ENCODE data around the gene MID2. TPM values are rescaled to one million over a fixed set of nuclear protein-coding genes. Genes with fewer than 3 reads are reported as not detected.
"Not testable (repeated sequence)": the region's sequence is repeated elsewhere in the genome, so short reads cannot be mapped to it uniquely, and the experiment has no call there.

Gene MID2
- total RNA-seq, 1 donor from 2014 or later: 37.1 TPM

DNA sequence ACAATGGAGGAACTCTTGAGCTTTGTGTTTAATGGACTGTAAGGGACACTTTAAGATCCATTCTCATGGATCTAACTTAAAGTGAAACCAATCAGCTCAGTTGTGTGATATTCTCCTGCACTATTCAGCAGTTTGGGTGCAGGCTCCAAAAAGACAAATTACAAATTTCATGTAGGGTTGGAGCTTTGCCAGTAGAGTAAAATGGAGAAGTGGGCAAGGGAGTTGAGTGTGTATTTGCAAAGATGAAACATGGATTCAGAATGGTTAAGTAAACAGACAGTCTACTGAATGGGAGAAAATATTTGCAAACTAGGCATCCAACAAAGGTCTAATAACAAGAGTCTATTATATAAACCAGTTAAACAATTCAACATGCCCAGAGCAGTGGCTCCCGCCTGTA is 21.2 kb upstream of the MID2 start:
- Histone ChIP-seq H3K36me3 (no peaks in the 10 kb centered on the region), H3K27me3 (no peaks in the 10 kb centered on the region), H3K9me3 (peaks cover 5 to 22% of the 10 kb centered on the region in 2 donors), H3K27ac (no peak overlapping the region), H3K4me3 (no peak overlapping the region), H3K4me1 (no peaks in the 10 kb centered on the region)
- TF ChIP-seq, protein P1, sequence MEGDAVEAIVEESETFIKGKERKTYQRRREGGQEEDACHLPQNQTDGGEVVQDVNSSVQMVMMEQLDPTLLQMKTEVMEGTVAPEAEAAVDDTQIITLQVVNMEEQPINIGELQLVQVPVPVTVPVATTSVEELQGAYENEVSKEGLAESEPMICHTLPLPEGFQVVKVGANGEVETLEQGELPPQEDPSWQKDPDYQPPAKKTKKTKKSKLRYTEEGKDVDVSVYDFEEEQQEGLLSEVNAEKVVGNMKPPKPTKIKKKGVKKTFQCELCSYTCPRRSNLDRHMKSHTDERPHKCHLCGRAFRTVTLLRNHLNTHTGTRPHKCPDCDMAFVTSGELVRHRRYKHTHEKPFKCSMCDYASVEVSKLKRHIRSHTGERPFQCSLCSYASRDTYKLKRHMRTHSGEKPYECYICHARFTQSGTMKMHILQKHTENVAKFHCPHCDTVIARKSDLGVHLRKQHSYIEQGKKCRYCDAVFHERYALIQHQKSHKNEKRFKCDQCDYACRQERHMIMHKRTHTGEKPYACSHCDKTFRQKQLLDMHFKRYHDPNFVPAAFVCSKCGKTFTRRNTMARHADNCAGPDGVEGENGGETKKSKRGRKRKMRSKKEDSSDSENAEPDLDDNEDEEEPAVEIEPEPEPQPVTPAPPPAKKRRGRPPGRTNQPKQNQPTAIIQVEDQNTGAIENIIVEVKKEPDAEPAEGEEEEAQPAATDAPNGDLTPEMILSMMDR (IDR thresholded peaks at IDR 0.05): no peak
- DNase-seq (ENCODE audit: low spot score in 2 of 2): no peak
- intact Hi-C loops (cut with DNase I): no loop called here

- H3K4me1 ChIP-seq: no peaks in the 10 kb centered on the region
- no peak for DNase-seq (ENCODE audit: low spot score in 2 of 2)
- H3K36me3 ChIP-seq: no peaks in the 10 kb centered on the region
- H3K4me3 ChIP-seq: no peak overlapping the region
- no peaks in the 10 kb centered on the region for H3K27me3 ChIP-seq
- intact Hi-C loops (cut with DNase I): no loop called here
- H3K27ac ChIP-seq: no peak overlapping the region
- peaks cover 5 to 22% of the 10 kb centered on the region in 2 donors for H3K9me3 ChIP-seq
- TF ChIP-seq, protein P1 (IDR thresholded peaks at IDR 0.05): no peak
These were observed 20.5 kb upstream of the MID2 start for GRCh38 chrX:107805179-107805578.

GRCh38 chrX:107810053-107810452 is 15.6 kb upstream of the MID2 start:
- H3K4me1 ChIP-seq; H3K9me3 ChIP-seq; H3K27me3 ChIP-seq; H3K4me3 ChIP-seq; H3K36me3 ChIP-seq; H3K27ac ChIP-seq; DNase-seq (ENCODE audit: low spot score in 2 of 2); intact Hi-C loops (cut with DNase I): not testable (repeated sequence)

GRCh38 chrX:107818900-107819521 is 6.7 kb upstream of the MID2 start:
- H3K9me3 ChIP-seq: peaks cover 4% of the 10 kb centered on the region in 2 donors
- TF ChIP-seq, protein P1 (IDR thresholded peaks at IDR 0.05): no peak
- intact Hi-C loops (cut with DNase I): no loop called here
- no peaks in the 10 kb centered on the region for H3K4me1 ChIP-seq
- H3K4me3 ChIP-seq: no peak overlapping the region
- no peaks in the 10 kb centered on the region for H3K36me3 ChIP-seq
- no peak for DNase-seq (ENCODE audit: low spot score in 2 of 2)
- H3K27ac ChIP-seq: no peak overlapping the region
- no peaks in the 10 kb centered on the region for H3K27me3 ChIP-seq

DNA sequence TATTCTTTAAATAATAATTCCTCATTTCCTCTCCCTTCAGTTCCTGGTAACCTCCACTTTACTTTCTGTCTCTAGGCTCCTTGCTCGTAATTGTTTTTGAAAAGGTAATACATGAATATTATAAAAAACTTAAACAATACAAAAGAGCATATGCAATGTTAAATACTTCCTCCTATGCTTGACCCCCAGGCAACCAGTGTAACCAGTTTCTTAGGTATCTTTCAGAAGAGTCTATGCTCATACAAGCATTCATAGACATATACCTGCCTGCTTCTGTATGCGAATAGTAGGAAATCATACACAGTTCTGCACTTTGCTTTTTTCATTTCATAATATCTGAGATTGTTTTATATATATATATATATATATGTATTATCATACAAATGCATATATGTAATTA is 2.6 kb upstream of the MID2 start:
- peaks cover 4% of the 10 kb centered on the region in 2 donors for H3K9me3 ChIP-seq
- no peaks in the 10 kb centered on the region for H3K4me1 ChIP-seq
- TF ChIP-seq, protein P1 (IDR thresholded peaks at IDR 0.05): no peak
- H3K4me3 ChIP-seq: no peak overlapping the region
- no peaks in the 10 kb centered on the region for H3K36me3 ChIP-seq
- no peak for DNase-seq (ENCODE audit: low spot score in 2 of 2)
- intact Hi-C loops (cut with DNase I): no loop called here
- H3K27me3 ChIP-seq: peaks cover 4% of the 10 kb centered on the region
- no peak overlapping the region for H3K27ac ChIP-seq

DNA sequence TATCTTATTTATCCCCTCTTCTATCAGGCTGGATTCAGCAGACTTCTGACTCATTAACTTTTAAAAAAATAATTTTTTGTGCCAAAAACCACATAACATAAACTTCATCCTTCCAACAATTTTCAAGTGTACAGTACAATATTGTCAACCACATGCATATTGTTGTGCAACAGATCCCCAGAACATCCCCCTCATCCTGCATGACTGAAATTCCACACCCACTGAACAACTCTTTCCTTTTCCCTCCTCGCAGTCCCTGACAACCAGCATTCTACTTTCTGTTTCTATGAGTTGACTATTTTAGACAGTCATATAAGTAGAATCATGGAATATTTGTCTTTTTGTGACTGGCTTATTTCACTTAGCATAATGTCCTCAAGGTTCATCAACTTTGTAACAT is 2.2 kb upstream of the MID2 start:
- peaks cover 4% of the 10 kb centered on the region for H3K27me3 ChIP-seq
- no peaks in the 10 kb centered on the region for H3K4me1 ChIP-seq
- H3K27ac ChIP-seq: no peak overlapping the region
- intact Hi-C loops (cut with DNase I): no loop called here
- DNase-seq (ENCODE audit: low spot score in 2 of 2): no peak
- H3K9me3 ChIP-seq: peaks cover 4% of the 10 kb centered on the region in 2 donors
- no peak overlapping the region for H3K4me3 ChIP-seq
- no peaks in the 10 kb centered on the region for H3K36me3 ChIP-seq
- TF ChIP-seq, protein P1 (IDR thresholded peaks at IDR 0.05): no peak
